IMR-90 (cell line): ENCODE measurements around the gene FHAD1. TPM values are rescaled to one million over a fixed set of nuclear protein-coding genes. Genes with fewer than 3 reads are reported as not detected.

Experiments
- ATAC-seq: fragments of 200-7000 bp; cut with Tn5 transposase; 2 replicates; pipeline ENCODE4 v1.9.1; 2020; ENCODE audit warnings: low read depth, mild to moderate bottlenecking, moderate library complexity
- BruUV-seq: library from RNA; stranded (reverse); fragments of 400-500 nt; replicated peaks from 2 replicates; lab custom pipeline; 2021; lab: Mats Ljungman, UMichigan
- CTCF ChIA-PET: fragments of 300-600 bp; formaldehyde crosslinking; extraction: SDS; loops from one replicate; lab custom pipeline; 2021; ENCODE audit warnings: antibody characterized with exemption; lab: Yijun Ruan, JAX
- POLR2A ChIA-PET: fragments of 300-600 bp; sonication (Branson Sonifier 250); formaldehyde crosslinking; loops from one replicate; lab custom pipeline; 2022; ENCODE audit warnings: antibody characterized with exemption; ENCODE audit not compliant: unreplicated experiment; lab: Charles Lee
- DNase-seq: peaks from one replicate; pipeline ENCODE4 v3.0.0; 2013
- H2AFZ ChIP-seq: replicated peaks from 2 replicates; pipeline ENCODE3; 2013; ENCODE audit warnings: low read length, mild to moderate bottlenecking; ENCODE audit not compliant: poor library complexity
- H2AK5ac ChIP-seq: 2 replicates; pipeline ENCODE4 v1.6.1; 2013; ENCODE audit warnings: low read depth, low read length, inconsistent platforms
- H2AK9ac ChIP-seq: replicated peaks from 2 replicates; pipeline ENCODE3; 2013; ENCODE audit warnings: mild to moderate bottlenecking, low read depth, low read length, moderate library complexity; ENCODE audit not compliant: poor library complexity
- H2BK120ac ChIP-seq: 2 replicates; pipeline ENCODE4 v1.6.1; 2013; ENCODE audit warnings: low read depth, low read length, inconsistent platforms
- H2BK15ac ChIP-seq: 3 replicates; pipeline ENCODE4 v1.6.1; 2013; ENCODE audit warnings: low read depth, low read length, inconsistent platforms
- H2BK20ac ChIP-seq: 2 replicates; pipeline ENCODE4 v1.6.1; 2013; ENCODE audit warnings: low read depth, mild to moderate bottlenecking, inconsistent platforms, low read length, moderate library complexity
- H2BK5ac ChIP-seq: 2 replicates; pipeline ENCODE4 v1.6.1; 2013; ENCODE audit warnings: mild to moderate bottlenecking, low read depth, low read length, inconsistent platforms; ENCODE audit not compliant: poor library complexity, severe bottlenecking
- H3K14ac ChIP-seq: replicated peaks from 2 replicates; pipeline ENCODE4 v1.6.1; 2013; ENCODE audit warnings: low read depth, low read length, inconsistent platforms
- H3K18ac ChIP-seq: 2 replicates; pipeline ENCODE4 v1.6.1; 2013; ENCODE audit warnings: low read depth, low read length, control low read depth
- H3K23ac ChIP-seq: 2 replicates; pipeline ENCODE4 v1.6.1; 2013; ENCODE audit warnings: low read depth, low read length, inconsistent platforms
- H3K27ac ChIP-seq: 2 replicates; pipeline ENCODE4 v1.5.1; 2013; ENCODE audit warnings: mild to moderate bottlenecking, control low read depth, low read length; ENCODE audit not compliant: insufficient read depth
- H3K27me3 ChIP-seq: 2 replicates; pipeline ENCODE4 v1.6.1; 2013; ENCODE audit warnings: low read length; ENCODE audit not compliant: control insufficient read depth, insufficient read depth
- H3K36me3 ChIP-seq: 2 replicates; pipeline ENCODE4 v1.6.1; 2013; ENCODE audit warnings: low read length, mixed read lengths; ENCODE audit not compliant: control insufficient read depth, insufficient read depth
- H3K4ac ChIP-seq: 2 replicates; pipeline ENCODE4 v1.6.1; 2013; ENCODE audit warnings: low read depth, low read length, inconsistent platforms
- H3K4me1 ChIP-seq: 2 replicates; pipeline ENCODE4 v1.6.1; 2013; ENCODE audit warnings: low read length, mixed read lengths; ENCODE audit not compliant: control insufficient read depth, insufficient read depth
- H3K4me2 ChIP-seq: 2 replicates; pipeline ENCODE4 v1.6.1; 2013; ENCODE audit warnings: low read depth, mild to moderate bottlenecking, control low read depth, low read length, moderate library complexity
- H3K4me3 ChIP-seq: 2 replicates; pipeline ENCODE4 v1.5.1; 2013; ENCODE audit warnings: low read depth, mild to moderate bottlenecking, control low read depth, low read length, moderate library complexity; ENCODE audit not compliant: insufficient read depth
- H3K56ac ChIP-seq: 2 replicates; pipeline ENCODE4 v1.6.1; 2013; ENCODE audit warnings: low read length, inconsistent platforms; ENCODE audit not compliant: insufficient read depth; ENCODE audit errors: extremely low read depth
- H3K79me1 ChIP-seq, 2 experiments: 2 replicates each; pipeline ENCODE4 v1.6.1; 2013; ENCODE audit warnings: low read length in 2 of 2, inconsistent platforms in 1 of 2, low read depth in 1 of 2
- H3K9ac ChIP-seq: 2 replicates; pipeline ENCODE4 v1.6.1; 2013; ENCODE audit warnings: low read depth, low read length, control low read depth
- H3K9me1 ChIP-seq: 2 replicates; pipeline ENCODE4 v1.6.1; 2013; ENCODE audit warnings: low read length, inconsistent platforms; ENCODE audit not compliant: insufficient read depth
- H3K9me3 ChIP-seq: 2 replicates; pipeline ENCODE4 v1.6.1; 2013; ENCODE audit warnings: low read length; ENCODE audit not compliant: control insufficient read depth, insufficient read depth
- H4K20me1 ChIP-seq: 2 replicates; pipeline ENCODE4 v1.6.1; 2013; ENCODE audit warnings: low read length, inconsistent platforms; ENCODE audit not compliant: insufficient read depth
- H4K5ac ChIP-seq: 2 replicates; pipeline ENCODE4 v1.6.1; 2013; ENCODE audit warnings: mild to moderate bottlenecking, low read depth, low read length, control low read depth
- H4K8ac ChIP-seq, 2 experiments: 2 replicates each; pipeline ENCODE4 v1.6.1; 2013; ENCODE audit warnings: low read depth in 2 of 2, low read length in 2 of 2, control low read depth in 1 of 2, inconsistent platforms in 1 of 2
- H4K91ac ChIP-seq: 2 replicates; pipeline ENCODE4 v1.6.1; 2013; ENCODE audit warnings: low read depth, low read length, inconsistent platforms; ENCODE audit not compliant: insufficient read depth
- BHLHE40 ChIP-seq: fragments of 150-350 bp; IDR thresholded peaks from 2 replicates; pipeline ENCODE4 v1.6.1; 2016; ENCODE audit warnings: mild to moderate bottlenecking, low read depth, low read length
- CEBPB ChIP-seq: IDR thresholded peaks from 2 replicates; pipeline ENCODE4 v1.6.1; 2012; ENCODE audit warnings: low read depth, low read length, improper control_type of control experiment
- CHD1 ChIP-seq: IDR thresholded peaks from 2 replicates; pipeline ENCODE4 v1.6.1; 2012; ENCODE audit warnings: low read depth, low read length, improper control_type of control experiment
- ELK1 ChIP-seq: fragments of 150-350 bp; IDR thresholded peaks from 2 replicates; pipeline ENCODE4 v1.6.1; 2016; ENCODE audit warnings: low read depth, mild to moderate bottlenecking, low read length, moderate library complexity, borderline replicate concordance
- FOS ChIP-seq: fragments of 150-350 bp; IDR thresholded peaks from 2 replicates; pipeline ENCODE4 v1.6.1; 2016; ENCODE audit warnings: low read depth, low read length
- MAFK ChIP-seq: IDR thresholded peaks from 2 replicates; pipeline ENCODE4 v1.6.1; 2012; ENCODE audit warnings: low read depth, low read length, improper control_type of control experiment
- MAZ ChIP-seq: IDR thresholded peaks from 2 replicates; pipeline ENCODE4 v1.6.1; 2012; ENCODE audit warnings: low read depth, mild to moderate bottlenecking, low read length, improper control_type of control experiment, moderate library complexity, borderline replicate concordance
- NFE2L2 ChIP-seq: fragments of 150-350 bp; IDR thresholded peaks from 2 replicates; pipeline ENCODE4 v1.6.1; 2016; ENCODE audit warnings: low read depth, mild to moderate bottlenecking, low read length
- POLR2A ChIP-seq: IDR thresholded peaks from 2 replicates; pipeline ENCODE4 v1.6.1; 2012; ENCODE audit warnings: mild to moderate bottlenecking, low read depth, low read length
- RAD21 ChIP-seq: IDR thresholded peaks from 2 replicates; pipeline ENCODE4 v1.6.1; 2012; ENCODE audit warnings: low read length, improper control_type of control experiment
- SMC3 ChIP-seq: fragments of 150-350 bp; IDR thresholded peaks from 2 replicates; pipeline ENCODE4 v1.6.1; 2016; ENCODE audit warnings: low read depth, mild to moderate bottlenecking, antibody characterized with exemption, low read length, moderate library complexity
- USF2 ChIP-seq: fragments of 150-350 bp; IDR thresholded peaks from 2 replicates; pipeline ENCODE4 v1.6.1; 2017; ENCODE audit warnings: mild to moderate bottlenecking, antibody characterized with exemption, low read length, low read depth
- WGBS, 2 experiments: methylation state at CpG; one replicate each; pipeline versions ENCODE4 v1.1.5 to v1.1.7; 2013; ENCODE audit warnings: missing lambda C conversion rate in 2 of 2; ENCODE audit not compliant: insufficient read length in 1 of 2; ENCODE audit errors: extremely low coverage in 2 of 2; 5-methylcytosine and 5-hydroxymethylcytosine counted together
- dilution Hi-C: fragments of 300-500 bp; cut with HindIII; formaldehyde crosslinking; loops from one replicate; pipeline ENCODE4 v1.14.3; 2018; ENCODE audit warnings: low sequenced_read_pairs; ENCODE audit not compliant: unreplicated experiment
- in situ Hi-C: fragments of 300-500 bp; cut with MboI; formaldehyde crosslinking; loops from 3 replicates; pipeline ENCODE4 v1.14.3; 2019; ENCODE audit warnings: low sequenced_read_pairs, inconsistent platforms, mixed read lengths
- intact Hi-C: fragments of 100-400 bp; cut with micrococcal nuclease; formaldehyde crosslinking; loops from 2 replicates; pipeline ENCODE4 v1.10.0; 2022
- polyA plus RNA-seq, 3 experiments: library from polyadenylated mRNA; depleted of rRNA; stranded (reverse); fragments of >200 nt; gene quantifications; 2 replicates each; pipeline ENCODE4 v1.2.3, GENCODE V29; 2012; ENCODE audit warnings: low replicate concordance in 1 of 3
- total RNA-seq: library from RNA; depleted of rRNA; stranded (reverse); fragments of >200 nt; gene quantifications from 2 replicates; pipeline ENCODE4 v1.2.3, GENCODE V29; 2012
- TF ChIP-seq, protein P1 (sequence below): conservative IDR thresholded peaks from 2 replicates; pipeline ENCODE4 v1.5.1; 2012; ENCODE audit warnings: mild to moderate bottlenecking, low read depth, low read length, improper control_type of control experiment

Gene FHAD1
- total and polyA plus RNA-seq, 2 of the 4 experiments (the other 2 are of a cell fraction) = not detected

DNA sequence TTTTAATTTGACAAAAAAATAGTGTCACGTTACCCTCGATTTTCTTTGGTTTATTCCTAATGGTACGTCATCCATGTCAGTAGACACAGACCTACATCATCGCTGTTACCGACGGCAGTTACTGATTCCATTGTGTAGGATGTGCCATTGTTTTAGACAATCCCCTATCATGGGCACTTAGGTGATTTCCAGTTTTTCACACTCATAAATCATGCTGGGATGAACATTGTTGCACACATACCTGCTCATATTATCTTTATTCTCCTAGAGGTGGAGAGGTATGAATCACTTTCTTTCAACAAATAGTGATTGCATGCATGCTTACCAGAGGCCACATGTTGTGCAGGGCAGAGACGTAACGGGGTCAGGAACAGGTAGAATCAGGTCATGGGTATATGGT lies 83.0 kb downstream of the FHAD1 start:
- no peak for DNase-seq
- no peak overlapping the region for H2BK15ac ChIP-seq
- POLR2A ChIA-PET = no interaction called here
- no peaks in the 10 kb centered on the region for H3K9me3 ChIP-seq
- H2BK5ac ChIP-seq = no peak overlapping the region
- H4K20me1 ChIP-seq = no peaks in the 10 kb centered on the region
- H3K9ac ChIP-seq = no peak overlapping the region
- BruUV-seq = no TSS peak
- H2AK5ac ChIP-seq = no peak overlapping the region
- no peak overlapping the region for H4K5ac ChIP-seq
- no peak overlapping the region for H2BK120ac ChIP-seq
- H3K4me3 ChIP-seq = no peak overlapping the region
- H4K8ac ChIP-seq = no peak overlapping the region
- H4K91ac ChIP-seq = no peak overlapping the region
- H3K4me1 ChIP-seq = peaks cover 8% of the 10 kb centered on the region
- H3K27me3 ChIP-seq = no peaks in the 10 kb centered on the region; the same call in 1 of the 2 replicates
- no peak overlapping the region for H3K4ac ChIP-seq
- intact Hi-C loops (no loop called here), dilution Hi-C loops (no loop called here), in situ Hi-C loops (no loop called here)
- H3K79me1 ChIP-seq = no peaks in the 10 kb centered on the region
- CTCF ChIA-PET = no interaction called here
- no peak overlapping the region for H3K56ac ChIP-seq
- H3K36me3 ChIP-seq = no peaks in the 10 kb centered on the region
- H2BK20ac ChIP-seq = no peak overlapping the region
- no peak for ATAC-seq
- H3K18ac ChIP-seq = no peak overlapping the region
- no peak overlapping the region for H2AFZ ChIP-seq
- no peak overlapping the region for H3K4me2 ChIP-seq
- H3K9me1 ChIP-seq = peaks cover 7% of the 10 kb centered on the region
- no peak overlapping the region for H3K23ac ChIP-seq
- H3K27ac ChIP-seq = no peak overlapping the region
- H3K14ac ChIP-seq = no peak overlapping the region
- no CpG with 5 or more reads among the region's 8 CpGs for WGBS, 2 experiments
- H2AK9ac ChIP-seq = no peak overlapping the region
- TF ChIP-seq MAFK (no peak), BHLHE40 (no peak), POLR2A (no peak), CEBPB (no peak), USF2 (no peak), ELK1 (no peak), NFE2L2 (no peak), FOS (no peak), SMC3 (no peak), MAZ (no peak), CHD1 (no peak), RAD21 (no peak)
- TF ChIP-seq, protein P1, sequence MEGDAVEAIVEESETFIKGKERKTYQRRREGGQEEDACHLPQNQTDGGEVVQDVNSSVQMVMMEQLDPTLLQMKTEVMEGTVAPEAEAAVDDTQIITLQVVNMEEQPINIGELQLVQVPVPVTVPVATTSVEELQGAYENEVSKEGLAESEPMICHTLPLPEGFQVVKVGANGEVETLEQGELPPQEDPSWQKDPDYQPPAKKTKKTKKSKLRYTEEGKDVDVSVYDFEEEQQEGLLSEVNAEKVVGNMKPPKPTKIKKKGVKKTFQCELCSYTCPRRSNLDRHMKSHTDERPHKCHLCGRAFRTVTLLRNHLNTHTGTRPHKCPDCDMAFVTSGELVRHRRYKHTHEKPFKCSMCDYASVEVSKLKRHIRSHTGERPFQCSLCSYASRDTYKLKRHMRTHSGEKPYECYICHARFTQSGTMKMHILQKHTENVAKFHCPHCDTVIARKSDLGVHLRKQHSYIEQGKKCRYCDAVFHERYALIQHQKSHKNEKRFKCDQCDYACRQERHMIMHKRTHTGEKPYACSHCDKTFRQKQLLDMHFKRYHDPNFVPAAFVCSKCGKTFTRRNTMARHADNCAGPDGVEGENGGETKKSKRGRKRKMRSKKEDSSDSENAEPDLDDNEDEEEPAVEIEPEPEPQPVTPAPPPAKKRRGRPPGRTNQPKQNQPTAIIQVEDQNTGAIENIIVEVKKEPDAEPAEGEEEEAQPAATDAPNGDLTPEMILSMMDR = no peak
